NCI-H2171 (cell line): ENCODE results near the gene CPVL.

Source experiments
- DNase-seq: peaks from one replicate; lab custom pipeline; 2025; lab: John Stamatoyannopoulos, UW

Gene CPVL

GRCh38 chr7:29156907-29157452 lies 10.6 kb upstream of the CPVL start:
- no peak for DNase-seq

- no peak for DNase-seq
These were observed 7.7 kb upstream of the CPVL start for GRCh38 chr7:29154076-29154475.

DNA sequence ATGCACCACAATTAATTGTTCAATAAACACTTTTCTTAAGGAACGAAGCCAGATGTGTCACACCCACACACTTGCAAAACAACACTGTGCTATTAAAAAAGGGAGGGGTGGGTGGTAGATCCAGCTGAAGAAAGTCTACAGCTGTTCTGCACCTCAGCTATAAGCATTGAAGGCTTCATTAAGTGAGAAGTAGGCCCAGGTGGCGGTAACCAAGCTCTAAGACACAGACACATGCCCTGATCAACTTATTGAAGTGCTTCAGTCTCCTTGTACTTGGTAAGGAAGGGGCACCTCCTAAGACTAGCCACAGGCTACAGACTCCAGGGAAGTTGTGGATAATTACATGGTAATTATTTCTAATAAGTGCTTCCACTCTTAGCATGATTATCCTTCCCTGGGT lies 4.5 kb upstream of the CPVL start:
- DNase-seq: no peak

- no peak for DNase-seq
These were observed 2.7 kb upstream of the CPVL start for GRCh38 chr7:29149036-29149435.

DNA sequence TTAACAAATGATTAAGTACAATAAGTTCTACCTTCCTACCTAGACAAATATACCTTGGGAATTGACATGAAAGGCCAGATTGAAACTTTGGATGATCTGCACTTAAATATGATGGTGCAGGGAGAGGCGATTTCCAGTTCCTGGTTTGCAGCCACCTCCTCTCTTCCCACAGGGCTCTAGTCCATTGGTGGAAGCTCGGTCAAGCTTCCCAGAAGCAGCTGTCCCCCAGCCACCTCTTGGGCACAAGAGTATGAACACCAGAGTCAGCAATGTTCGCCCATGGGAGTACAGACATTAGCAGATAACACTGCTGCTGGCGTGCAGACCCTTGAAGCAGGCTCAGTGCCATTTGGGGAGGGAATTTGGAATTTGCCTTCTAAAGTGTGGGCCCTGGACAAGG lies 1.5 kb upstream of the CPVL start:
- no peak for DNase-seq

DNA sequence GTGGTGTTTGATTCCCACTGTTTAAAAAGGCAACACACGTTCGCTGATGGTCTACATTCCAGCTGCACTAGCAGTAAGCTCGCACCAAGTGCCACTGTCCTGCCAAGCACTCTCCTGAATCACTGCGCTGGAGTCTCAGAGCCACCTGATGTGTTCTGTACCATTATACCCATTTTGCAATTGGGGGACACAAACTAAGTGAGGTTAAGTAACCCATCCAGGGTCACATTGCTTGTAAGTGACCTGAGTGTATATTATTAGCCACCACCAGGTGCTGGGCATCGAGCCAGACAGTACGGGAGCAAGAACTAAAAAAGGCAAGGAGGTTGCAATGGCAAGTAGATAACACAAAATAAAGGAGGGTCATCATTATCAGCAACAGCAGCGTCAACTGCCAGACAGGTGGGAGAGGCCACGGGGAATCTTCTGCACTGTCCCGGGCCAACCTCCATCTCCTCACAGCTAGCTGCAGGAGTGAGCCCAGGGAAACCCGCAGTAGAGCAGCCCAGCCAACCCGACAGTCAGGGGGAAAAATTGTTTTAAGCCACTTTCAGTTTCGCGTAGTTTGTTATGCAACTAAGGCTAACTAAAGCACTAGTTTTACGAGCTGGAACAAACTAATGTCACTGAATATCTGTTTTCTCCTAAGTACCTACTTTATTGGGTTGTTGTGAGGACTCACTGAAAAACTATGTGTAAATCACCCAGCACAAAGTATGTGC lies 712 bp upstream of the CPVL start:
- no peak for DNase-seq

DNA sequence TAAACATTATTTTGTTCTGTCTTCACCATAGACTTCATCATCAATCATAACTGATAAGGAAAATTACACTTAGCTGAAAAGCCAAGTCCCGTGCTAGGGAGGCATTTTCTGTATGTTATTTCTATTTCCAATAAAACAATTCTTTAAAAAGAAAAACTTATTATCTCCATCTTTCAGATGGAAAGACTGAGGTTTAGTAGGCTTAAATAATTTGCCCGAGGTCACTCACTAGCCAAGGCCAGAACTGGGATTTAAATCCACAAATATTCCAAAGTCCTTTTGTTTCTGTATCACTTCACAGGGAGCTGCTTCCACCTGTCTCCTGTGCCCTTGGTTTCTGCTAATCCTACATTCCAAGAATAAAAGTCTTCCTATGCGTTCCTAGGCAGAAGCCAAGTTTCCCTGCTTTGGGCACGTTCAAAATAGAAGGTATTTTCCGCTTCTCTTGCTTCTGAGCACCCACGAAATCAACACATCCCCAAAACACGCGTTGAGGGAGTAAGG lies 732 bp downstream of the CPVL start:
- DNase-seq: no peak

DNA sequence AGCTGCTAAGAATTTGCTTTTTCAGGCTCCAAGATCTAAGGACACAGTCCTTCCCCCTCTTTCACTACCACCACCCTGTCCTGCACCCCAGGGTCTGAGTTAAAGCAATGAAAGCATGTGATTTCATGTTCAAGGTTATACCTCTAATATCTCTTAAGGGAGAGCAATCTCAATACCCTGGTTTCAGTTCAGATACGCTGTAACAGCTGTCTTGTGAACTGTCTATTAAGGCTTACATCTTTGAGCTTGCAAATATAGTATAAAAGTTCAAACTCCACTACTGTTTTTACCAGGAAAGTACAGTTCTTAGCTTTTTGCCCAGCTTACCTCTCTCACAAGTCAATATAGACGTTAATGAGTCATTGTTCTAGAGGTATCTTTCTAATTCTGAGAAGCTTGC lies 2.6 kb downstream of the CPVL start:
- DNase-seq: no peak

- DNase-seq: no peak
These were observed 4.2 kb downstream of the CPVL start for GRCh38 chr7:29142021-29142727.

DNA sequence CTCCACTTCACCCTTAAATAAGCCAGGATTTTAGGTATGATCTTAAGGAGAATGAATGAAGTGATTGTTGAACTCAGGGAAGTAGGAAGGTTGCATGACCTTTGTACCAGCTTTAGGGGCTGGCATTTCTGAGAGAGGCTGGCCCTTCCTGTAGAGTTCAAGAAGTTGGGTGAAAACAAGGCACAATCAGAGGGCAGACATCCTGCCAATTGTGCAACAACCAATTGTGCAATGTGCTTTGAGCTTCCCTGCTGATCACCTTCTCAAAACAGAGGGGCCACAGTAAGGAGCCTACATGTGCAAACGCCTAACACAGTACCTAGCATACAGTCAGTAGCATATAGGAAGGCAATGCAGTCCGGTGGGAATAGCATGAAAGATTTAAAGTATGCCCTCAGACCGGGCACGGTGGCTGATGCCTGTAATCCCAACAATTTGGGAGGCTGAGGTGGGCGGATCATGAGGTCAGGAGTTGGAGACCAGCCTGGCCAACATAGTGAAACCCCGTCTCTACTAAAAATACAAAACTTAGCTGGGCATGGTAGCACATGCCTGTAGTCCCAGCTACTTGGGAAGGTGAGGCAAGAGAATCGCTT lies 5.4 kb downstream of the CPVL start:
- no peak for DNase-seq

DNA sequence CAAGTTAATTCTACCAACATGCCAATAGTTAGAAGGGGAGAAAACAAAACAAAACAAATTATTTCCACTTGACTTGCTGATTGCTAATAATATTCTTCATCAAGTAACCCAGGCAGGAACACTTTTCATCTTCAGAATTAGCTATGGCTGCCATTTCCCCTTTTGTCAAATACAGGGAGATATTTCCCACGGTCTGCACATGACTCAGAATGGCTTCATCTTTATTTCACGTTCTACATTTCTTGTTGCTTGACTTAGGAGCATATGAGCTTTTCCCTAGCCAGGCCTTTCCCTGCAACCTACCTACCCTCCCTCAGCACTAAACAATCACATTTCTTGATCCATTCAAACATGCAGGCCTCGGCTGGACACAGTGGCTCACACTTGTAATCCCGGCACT lies 6.5 kb downstream of the CPVL start:
- DNase-seq: no peak

DNA sequence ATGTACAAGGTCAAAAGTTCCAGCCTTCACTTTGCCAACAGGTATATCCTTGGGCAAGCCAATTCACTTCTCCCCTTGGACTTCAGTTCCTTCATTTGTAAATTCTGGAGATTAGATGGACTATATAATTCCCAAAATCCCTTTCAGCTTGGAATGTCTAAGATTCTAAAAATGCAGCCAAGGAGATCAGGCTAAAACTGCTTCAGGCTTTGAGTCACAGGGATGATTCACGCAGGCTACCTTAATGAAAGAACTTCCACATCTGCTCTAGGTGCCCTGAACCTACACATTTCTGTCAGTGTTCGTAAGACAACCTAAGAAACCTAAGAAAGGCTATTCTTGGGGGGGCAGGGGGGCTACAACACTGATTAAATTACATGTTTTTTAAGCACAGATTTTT lies 7.1 kb downstream of the CPVL start:
- DNase-seq: no peak

GRCh38 chr7:29138588-29138987 lies 7.7 kb downstream of the CPVL start:
- no peak for DNase-seq

GRCh38 chr7:29135846-29136245 lies 10.5 kb downstream of the CPVL start:
- DNase-seq: no peak

DNA sequence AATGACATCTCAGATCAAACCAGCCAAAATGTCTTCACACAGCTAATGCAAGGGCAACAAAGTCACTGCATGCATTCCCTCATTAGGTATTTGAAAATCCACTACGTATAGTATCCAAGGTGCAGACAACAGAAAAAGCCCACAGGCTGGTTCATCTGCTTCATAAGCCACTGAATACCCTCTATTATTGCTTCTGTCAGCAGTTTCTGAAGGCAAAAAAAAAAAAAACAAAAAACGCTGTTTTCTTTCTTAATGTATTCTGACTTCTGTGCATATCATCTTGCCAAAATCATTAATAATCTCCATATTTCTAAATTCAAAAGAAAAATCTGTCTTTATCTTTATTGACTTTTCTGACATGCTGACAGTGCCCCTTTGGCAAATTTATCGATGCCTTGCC lies 13.4 kb downstream of the CPVL start:
- no peak for DNase-seq

- DNase-seq: no peak
These were observed 14.7 kb downstream of the CPVL start for GRCh38 chr7:29131678-29132077.

DNA sequence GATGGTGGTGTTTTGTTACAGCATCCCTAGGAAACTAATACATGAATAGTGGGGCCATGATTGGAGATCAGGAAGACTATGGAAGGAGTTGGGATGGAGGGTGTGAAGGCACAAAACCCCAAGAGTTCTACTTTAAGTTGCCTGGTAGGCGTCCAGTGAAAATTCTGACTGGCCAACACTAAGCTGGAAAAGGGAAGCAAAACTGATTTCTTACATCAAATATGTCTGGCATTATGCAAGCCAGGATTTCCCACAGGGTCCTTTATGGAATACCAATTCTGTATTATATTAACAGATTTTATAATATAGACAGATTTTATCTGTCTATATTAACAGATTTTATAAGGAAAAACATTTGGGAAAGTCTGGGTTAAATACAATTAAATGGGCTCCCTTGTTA lies 16.2 kb downstream of the CPVL start:
- no peak for DNase-seq

- no peak for DNase-seq
These were observed 18.8 kb downstream of the CPVL start for GRCh38 chr7:29127527-29127926.

GRCh38 chr7:29126804-29127203 lies 19.5 kb downstream of the CPVL start:
- no peak for DNase-seq

DNA sequence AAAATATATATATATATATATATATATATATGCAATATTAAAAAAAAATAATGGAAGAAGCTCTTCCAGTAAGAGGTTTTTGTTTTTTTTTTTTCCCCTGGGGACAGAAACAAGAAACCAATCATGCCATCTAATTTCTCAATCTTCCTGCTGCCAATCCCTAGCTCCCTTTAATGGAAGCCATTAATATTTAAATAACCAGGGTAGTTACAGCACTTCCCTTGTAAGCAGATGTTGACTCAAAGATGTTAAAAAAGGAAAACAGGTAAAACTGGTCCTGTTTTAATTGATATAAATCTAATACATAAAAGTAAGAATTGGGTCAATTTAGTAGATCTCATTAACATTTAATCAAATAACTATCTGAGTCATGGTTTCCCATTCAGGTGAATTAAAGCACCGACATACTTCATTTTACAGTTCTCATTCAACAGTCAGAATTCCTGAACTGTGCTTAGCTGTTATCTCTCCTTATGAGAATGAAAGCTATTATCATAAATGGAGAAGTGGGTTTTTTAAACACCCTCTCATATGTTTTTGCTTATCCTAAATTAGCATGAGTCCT lies 22.6 kb downstream of the CPVL start:
- DNase-seq: peak; percentile 71

DNA sequence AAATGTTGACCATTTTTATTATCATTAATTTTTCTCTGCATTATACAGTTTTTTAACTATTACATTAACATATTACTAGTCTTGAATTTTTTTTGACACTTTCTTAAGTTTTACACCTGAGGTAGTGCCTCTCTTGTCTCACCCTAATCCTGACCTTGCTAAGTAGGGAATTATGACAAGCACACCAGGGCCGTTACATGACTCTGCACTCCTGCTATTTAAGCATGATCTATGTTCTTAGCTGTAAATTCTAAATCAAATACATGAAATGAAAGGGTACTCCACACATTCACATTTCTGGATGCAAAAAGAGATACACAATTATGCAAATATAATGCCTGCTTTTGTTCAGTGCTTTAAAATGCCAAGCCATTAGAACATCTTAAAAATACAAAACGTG lies 23.6 kb downstream of the CPVL start:
- DNase-seq: no peak

- no peak for DNase-seq
These were observed 24.3 kb downstream of the CPVL start for GRCh38 chr7:29122081-29122480.

- no peak for DNase-seq
These were observed 25.4 kb downstream of the CPVL start for GRCh38 chr7:29120955-29121354.
